GM08714 (cell line): Measurements from ENCODE around the gene VASN.
A peak's percentile ranks its signal among the peaks of the same experiment; 100 is the strongest.

ENCODE experiments used
- H3K4me3 ChIP-seq: fragments of 200-500 bp; sonication (Bioruptor generic); 2 replicates; pipeline ENCODE4 v1.5.1; 2014; ENCODE audit warnings: mild to moderate bottlenecking, low read length, inconsistent platforms
- ZNF274 ChIP-seq: IDR thresholded peaks from 2 replicates; pipeline ENCODE4 v1.6.1; 2012; ENCODE audit warnings: mild to moderate bottlenecking, low read depth, low read length

The VASN gene

DNA sequence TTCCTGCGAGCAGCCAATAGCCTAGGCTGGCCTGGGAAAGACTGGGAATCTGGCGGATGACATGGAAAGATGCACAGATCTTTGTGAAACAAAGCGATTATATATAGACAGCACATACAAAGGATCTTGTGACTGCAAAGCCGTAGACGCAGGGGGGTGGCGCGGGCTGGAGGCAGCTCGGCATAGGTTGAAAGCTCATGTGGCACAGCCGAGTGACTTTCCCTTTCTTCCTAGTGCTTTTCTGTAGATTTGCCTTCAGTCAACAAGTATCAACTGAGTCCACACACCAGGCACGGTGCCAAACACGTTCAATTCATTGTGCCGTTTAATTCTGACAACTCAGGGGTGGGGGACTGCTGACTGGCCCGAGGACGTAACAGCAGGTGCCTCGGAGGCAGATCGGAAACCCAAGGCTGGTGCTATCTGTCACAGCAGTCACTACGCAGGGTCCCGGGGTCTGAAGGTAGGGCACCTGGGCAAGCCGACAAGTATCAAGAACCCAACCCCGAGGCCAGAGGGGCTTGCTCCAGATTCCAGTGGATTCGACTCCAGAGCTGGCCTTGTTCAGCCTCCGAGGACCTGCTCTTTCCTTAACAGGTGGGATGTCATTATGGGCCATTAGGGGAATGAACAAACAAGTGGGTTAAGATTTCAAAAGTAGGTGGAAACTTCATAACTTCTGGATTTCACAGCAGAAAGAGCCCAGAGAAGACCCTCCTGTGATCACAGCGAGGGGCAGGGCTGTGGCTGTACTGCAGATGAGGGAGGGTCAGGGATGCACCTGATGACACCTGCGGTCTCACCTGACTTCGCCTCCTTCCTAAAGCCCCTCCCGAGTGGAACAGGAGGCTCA, 26.4 kb upstream of the VASN start:
- no peak for TF ChIP-seq ZNF274
- H3K4me3 ChIP-seq, result no peak overlapping the region

DNA sequence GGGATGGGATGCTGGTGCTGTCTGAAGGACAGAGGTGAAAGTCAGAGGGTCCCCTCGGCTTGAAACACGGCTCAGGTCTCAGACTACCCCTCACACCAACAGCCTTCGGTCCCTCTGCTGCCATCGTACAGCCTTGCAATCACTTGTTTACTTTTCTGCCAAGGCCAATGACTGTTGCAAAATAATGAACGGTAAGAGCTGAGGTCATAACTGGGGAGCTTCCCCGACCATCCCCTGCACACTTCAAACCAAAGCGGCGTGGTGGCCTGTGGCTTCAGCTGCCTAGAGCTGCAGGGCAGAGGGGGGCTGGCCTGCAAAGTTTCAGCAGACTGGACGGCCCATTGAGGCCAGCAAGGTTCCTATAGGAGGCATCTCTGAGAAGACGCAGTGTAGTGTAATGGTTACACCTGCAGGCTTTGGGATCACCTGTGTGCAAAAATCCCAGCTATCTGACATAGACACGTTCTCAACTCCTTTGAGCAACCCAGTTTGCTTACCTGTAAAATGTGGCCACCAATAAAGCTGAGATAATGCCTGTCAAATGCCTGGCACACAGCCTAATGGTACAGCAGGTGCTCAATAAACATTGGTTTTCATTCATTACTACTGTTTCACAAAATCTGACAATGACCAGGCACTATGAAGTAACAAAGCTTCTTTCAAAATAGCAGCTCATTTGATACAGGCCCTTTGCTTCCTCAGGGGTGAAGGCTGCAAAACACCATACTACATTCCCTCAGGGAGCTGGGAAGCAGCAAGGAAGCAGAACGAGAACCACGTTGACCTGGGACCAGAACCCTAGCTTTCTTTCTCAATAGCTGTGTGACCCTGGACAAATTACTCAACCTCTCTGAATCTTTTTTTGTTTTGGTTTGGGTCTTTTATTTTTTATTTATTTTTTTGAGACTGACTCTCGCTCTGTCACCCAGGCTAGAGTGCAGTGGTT, 25.5 kb upstream of the VASN start:
- H3K4me3 ChIP-seq, result no peak overlapping the region
- TF ChIP-seq ZNF274, result no peak

DNA sequence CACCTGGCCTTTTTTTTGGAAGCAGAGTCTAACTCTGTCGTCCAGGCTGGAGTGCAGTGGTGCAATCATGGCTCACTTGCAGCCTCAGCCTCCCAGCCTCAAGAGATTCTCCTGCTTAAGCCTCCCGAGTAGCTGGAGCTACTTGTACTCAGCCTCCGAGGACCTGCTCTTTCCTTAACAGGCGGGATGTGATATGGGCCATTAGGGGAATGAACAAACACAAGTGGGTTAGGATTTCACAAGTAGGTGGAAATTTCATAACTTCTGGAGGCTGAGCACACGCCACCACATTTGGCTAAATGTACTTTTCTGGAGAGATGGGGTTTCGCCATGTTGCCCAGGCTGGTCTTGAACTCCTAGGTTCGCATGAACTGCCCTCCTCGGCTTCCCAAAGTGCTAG, 24.6 kb upstream of the VASN start:
- no peak overlapping the region for H3K4me3 ChIP-seq
- TF ChIP-seq ZNF274, result no peak

GRCh38 chr16:4347765-4348509, 23.7 kb upstream of the VASN start:
- H3K4me3 ChIP-seq, result no peak overlapping the region
- no peak for TF ChIP-seq ZNF274

GRCh38 chr16:4349332-4349731, 22.3 kb upstream of the VASN start:
- no peak overlapping the region for H3K4me3 ChIP-seq
- no peak for TF ChIP-seq ZNF274

DNA sequence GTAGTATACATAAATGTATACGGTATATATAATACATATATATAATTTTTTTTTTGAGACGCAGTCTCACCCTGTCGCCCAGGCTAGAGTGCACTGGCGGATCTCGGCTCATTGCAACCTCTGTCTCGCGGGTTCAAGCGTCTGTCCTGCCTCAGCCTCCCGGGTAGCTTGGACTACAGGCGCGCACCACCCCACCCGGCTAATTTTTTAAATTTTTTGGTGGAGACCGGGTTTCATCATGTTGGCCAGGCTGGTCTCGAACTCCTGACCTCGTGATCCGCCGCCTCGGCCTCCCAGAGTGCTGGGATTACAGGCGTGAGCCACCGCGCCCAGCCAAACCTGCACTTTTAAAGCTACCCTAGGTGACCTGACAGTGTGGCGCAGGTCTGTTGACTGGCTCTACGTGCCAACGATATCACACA, 21.3 kb upstream of the VASN start:
- peak overlapping the region; percentile 95 for H3K4me3 ChIP-seq
- TF ChIP-seq ZNF274, result no peak

DNA sequence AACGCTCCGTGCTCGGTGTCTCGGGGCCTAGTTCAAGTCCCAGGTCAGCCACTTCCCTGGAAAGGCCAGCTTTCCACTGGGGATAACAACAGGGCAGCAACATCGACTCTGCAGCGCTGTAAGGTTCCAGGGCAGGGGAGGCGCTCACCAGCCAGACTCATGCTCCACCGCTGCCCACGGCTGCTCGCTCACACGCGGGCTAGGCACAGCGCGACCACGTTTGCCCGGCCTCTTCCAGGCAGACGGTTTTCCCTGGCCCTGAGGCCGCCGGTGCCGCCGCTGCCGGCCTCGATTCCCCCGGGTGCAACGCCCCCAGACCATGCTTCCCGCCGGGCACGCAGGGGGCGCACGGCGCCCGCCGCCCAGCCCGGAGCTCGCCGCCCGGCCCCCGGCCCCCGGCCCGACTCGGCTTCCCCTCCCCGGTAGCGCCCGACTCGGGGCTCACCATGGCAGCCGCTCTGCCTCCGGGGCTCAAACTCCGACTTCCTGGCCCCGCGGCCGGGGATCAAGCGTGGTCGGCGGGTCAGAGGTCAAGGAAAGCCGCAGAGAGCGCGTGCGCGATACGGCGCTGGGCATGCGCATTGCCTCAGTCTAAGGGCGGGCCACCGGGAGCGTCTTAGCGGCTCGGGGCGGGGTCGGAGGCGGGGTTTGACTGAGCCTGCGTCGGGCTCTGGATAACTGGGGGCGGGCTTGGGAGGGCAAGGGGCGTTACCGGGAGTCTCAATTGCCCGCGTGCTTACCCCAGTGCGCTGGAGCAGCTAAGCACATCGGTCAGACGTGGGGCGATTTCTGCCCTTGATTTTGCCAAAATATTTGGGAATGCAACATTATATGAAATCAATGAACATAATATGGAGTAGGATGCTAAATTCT, 20.6 kb upstream of the VASN start, which contains the start of gene PAM16:
TSS of gene PAM16 (minus strand) at position 535 of the 873 bp plus-strand sequence. CDS start at position 448, 87 bp downstream.
- TF ChIP-seq ZNF274, result no peak
- peak within 1 kb of the TSS; percentile 95 for H3K4me3 ChIP-seq

GRCh38 chr16:4351880-4352279, 19.8 kb upstream of the VASN start:
- no peak for TF ChIP-seq ZNF274

DNA sequence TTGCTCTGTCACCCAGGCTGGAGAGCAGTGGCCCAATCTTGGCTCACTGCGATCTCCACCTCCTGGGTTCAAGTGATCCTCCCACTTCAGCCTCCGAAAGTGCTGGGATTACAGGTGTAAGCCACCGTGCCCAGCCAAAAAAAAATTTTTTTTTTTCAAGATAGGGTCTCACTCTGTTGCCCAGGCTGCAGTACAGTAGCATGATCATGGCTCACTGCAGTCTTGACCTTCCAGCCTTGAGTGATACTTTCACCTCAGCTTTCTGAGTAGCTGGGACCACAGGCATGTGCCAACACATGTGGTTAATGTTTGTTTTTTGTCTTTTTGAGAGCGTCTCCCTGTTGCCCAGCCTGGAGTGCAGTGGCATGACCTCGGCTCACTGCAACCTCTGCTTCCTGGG, 18.8 kb upstream of the VASN start:
- no peak for TF ChIP-seq ZNF274

More at GRCh38 chr16:4351880-4352279, 19.8 kb upstream of the VASN start:
- no peak overlapping the region for H3K4me3 ChIP-seq

GRCh38 chr16:4353675-4354074, 18.0 kb upstream of the VASN start:
- no peak for TF ChIP-seq ZNF274
- no peak overlapping the region for H3K4me3 ChIP-seq

More for the DNA sequence above, 18.8 kb upstream of the VASN start:
- no peak overlapping the region for H3K4me3 ChIP-seq

DNA sequence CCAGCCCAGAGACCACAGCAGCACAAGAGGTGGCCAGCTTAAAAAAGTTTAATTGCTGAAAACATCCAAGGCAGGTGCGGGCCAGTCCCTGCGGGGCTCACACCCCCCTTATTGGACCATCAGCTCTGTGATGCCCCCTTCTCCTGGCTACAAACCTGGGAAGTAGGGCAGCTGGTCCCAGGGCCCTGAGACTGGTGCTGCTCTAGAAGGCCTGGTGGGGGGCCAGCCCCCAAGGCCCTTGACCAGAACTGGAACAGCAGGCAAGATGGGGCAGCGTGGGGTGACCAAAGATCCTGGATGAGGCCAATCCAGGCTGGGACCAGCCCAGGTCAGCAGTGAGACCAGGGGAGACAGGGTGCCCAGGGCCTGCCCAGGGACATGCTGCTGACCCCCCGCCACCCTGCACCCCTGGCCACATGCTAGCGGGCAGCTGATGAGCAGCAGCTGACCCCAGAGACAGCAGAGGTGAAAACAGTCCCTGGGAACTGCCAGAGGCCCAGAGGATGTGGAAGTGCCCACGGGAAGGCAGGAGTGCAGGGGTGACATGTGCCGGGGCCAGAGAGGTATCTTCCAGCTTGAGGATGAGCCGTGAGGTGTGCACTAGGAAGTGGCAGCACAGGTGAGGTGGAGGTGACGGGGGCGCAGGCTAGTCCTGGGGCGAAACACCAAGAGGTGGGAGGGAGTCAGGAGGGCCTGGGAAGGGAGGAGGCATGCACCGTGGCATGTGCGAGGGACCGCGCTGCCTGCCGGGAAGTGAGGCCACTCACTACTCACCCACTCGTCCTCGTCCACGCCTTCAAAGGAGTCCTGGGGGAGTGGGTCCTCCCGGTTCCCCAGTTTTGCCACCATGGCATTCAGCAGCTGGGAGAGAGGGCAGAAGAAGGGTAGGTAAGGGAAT, 16.9 kb upstream of the VASN start:
- H3K4me3 ChIP-seq, result no peak overlapping the region
- no peak for TF ChIP-seq ZNF274

GRCh38 chr16:4356820-4357219, 14.8 kb upstream of the VASN start:
- no peak overlapping the region for H3K4me3 ChIP-seq
- TF ChIP-seq ZNF274, result no peak
